Lower lobe of right lung (tissue), 2 donors: Measurements from ENCODE around the gene XPA. TPM values are rescaled to one million over a fixed set of nuclear protein-coding genes. Genes with fewer than 3 reads are reported as not detected.

ENCODE experiments used
- ATAC-seq, 2 donors: fragments of 200-7000 bp; cut with Tn5 transposase; one replicate each; pipeline ENCODE4 v1.9.1; 2020 to 2022; ENCODE audit warnings: mild to moderate bottlenecking in 2 of 2, moderate library complexity in 2 of 2
- DNase-seq: peaks from one replicate; pipeline ENCODE4 v3.0.0-alpha.2; 2020
- H3K27ac ChIP-seq: fragments of 200-600 bp; one replicate; pipeline ENCODE4 v1.8.0; 2022
- H3K27me3 ChIP-seq: fragments of 200-600 bp; one replicate; pipeline ENCODE4 v1.8.0; 2022; ENCODE audit warnings: low read depth
- H3K36me3 ChIP-seq: fragments of 200-600 bp; one replicate; pipeline ENCODE4 v1.8.0; 2022; ENCODE audit warnings: mild to moderate bottlenecking
- H3K4me1 ChIP-seq: fragments of 200-600 bp; one replicate; pipeline ENCODE4 v1.8.0; 2022
- H3K4me3 ChIP-seq: fragments of 200-600 bp; one replicate; pipeline ENCODE4 v1.8.0; 2022; ENCODE audit warnings: mild to moderate bottlenecking
- H3K9me3 ChIP-seq: fragments of 200-600 bp; one replicate; pipeline ENCODE4 v1.8.0; 2022
- intact Hi-C: fragments of 100-400 bp; cut with DNase I; formaldehyde crosslinking; loops from one replicate; pipeline ENCODE4 v1.11.0; 2022
- total RNA-seq: library from RNA; stranded (reverse); fragmentation: NEBNext Ultra II Directional; extraction: Animal tissue kit (Norgen Biotek cat#: 25700); gene quantifications from one replicate; pipeline ENCODE4 v1.2.1, GENCODE V29; 2021
- TF ChIP-seq, protein P1 (sequence below): fragments of 200-600 bp; IDR thresholded peaks from one replicate; pipeline ENCODE4 v1.8.0; 2022; ENCODE audit warnings: antibody characterized with exemption, mild to moderate bottlenecking
- donor health status: DM: no; HTN: yes; CAD: no; lungs with severe emphysema.

XPA gene
- total RNA-seq, 1 donor from 2014 or later = 11.3 TPM

DNA sequence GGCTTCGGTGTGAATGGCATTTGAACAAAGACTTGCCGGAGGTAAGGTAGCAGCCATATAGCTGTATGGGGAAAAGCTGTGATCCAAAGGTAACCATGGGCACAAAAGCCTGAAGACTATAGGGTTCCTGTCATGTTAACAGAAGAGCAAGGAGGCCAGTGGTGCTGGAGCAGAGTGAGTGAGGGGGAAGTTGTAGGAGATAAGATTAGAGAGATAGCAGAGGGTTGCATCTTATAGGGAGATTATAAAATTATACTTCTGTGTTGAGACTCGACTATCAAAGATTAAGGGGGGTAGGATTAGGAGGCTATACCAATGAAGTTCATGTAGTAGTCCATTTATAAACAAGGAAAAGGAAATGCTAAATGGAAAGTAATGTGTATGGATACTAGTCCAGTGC lies 60.2 kb downstream of the XPA start:
- H3K4me3 ChIP-seq = no peak overlapping the region
- H3K4me1 ChIP-seq = peaks cover 56% of the 10 kb centered on the region
- ATAC-seq (no peak), DNase-seq (no peak)
- H3K36me3 ChIP-seq = peaks cover 15% of the 10 kb centered on the region
- no peaks in the 10 kb centered on the region for H3K27me3 ChIP-seq
- TF ChIP-seq, protein P1, sequence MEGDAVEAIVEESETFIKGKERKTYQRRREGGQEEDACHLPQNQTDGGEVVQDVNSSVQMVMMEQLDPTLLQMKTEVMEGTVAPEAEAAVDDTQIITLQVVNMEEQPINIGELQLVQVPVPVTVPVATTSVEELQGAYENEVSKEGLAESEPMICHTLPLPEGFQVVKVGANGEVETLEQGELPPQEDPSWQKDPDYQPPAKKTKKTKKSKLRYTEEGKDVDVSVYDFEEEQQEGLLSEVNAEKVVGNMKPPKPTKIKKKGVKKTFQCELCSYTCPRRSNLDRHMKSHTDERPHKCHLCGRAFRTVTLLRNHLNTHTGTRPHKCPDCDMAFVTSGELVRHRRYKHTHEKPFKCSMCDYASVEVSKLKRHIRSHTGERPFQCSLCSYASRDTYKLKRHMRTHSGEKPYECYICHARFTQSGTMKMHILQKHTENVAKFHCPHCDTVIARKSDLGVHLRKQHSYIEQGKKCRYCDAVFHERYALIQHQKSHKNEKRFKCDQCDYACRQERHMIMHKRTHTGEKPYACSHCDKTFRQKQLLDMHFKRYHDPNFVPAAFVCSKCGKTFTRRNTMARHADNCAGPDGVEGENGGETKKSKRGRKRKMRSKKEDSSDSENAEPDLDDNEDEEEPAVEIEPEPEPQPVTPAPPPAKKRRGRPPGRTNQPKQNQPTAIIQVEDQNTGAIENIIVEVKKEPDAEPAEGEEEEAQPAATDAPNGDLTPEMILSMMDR = no peak
- no peak overlapping the region for H3K27ac ChIP-seq
- no peaks in the 10 kb centered on the region for H3K9me3 ChIP-seq
- intact Hi-C loops = no loop called here

DNA sequence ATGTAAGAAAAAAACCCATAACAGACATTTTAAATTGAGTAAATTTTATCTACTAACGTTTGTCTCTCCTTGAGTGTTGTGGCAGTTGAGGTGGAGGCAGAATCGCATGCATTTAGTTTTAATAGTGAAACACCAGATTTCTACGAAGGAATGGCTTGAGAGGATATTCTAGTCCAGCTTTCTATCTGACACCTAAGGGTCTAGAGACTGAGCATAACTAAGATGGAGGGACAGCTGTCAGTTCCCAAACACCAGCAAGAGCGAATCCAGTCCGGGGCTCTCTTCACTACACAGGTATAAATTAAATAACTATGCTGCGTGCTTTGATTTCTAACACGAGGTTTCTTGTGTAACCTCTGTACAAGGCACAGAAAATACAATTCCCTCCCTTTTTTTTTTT lies 62.1 kb downstream of the XPA start:
- TF ChIP-seq, protein P1 = no peak
- DNase-seq (no peak), ATAC-seq (no peak)
- intact Hi-C loops = no loop called here
- H3K27me3 ChIP-seq = no peaks in the 10 kb centered on the region
- H3K4me3 ChIP-seq = peak overlapping the region; percentile 94
- peaks cover 59% of the 10 kb centered on the region for H3K4me1 ChIP-seq
- no peak overlapping the region for H3K27ac ChIP-seq
- no peaks in the 10 kb centered on the region for H3K36me3 ChIP-seq
- no peaks in the 10 kb centered on the region for H3K9me3 ChIP-seq

DNA sequence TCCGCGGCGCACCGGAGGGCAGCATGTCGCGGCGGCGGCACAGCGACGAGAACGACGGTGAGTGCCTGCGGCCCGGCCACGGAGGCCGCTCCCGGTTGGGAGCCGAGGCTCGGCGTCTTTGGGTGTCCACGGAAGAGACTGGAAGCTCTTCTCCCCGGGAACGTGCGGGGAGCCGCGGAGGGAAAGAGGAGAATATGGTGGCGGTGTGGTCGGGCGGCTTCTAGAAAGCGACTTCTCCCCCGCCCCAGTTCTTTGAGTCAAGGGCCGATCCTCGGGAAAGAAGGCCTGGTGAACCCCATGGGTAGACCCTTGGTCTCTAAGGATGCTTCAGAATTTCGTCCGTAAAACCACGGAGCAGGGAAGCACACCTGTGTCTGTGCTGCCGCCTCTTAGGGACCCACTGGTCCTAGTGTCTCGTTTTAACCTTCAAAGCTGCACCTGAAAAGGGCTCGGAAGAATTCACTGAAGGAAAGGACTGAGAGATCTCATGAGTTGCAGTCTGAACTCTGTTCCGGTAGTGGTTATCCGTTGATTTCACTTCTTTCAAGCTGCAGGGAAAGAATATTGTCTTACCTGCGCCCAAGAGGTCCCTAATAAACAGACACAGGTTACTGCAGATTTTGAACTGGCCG lies 63.2 kb downstream of the XPA start:
- DNase-seq = no peak
- H3K4me3 ChIP-seq = peak overlapping the region; percentile 94
- TF ChIP-seq, protein P1 = no peak
- no peaks in the 10 kb centered on the region for H3K9me3 ChIP-seq
- H3K4me1 ChIP-seq = peaks cover 53% of the 10 kb centered on the region
- intact Hi-C loops = no loop called here
- no peaks in the 10 kb centered on the region for H3K36me3 ChIP-seq
- ATAC-seq = peak; percentile 0 to 7
- H3K27me3 ChIP-seq = no peaks in the 10 kb centered on the region
- peak overlapping the region; percentile 98 for H3K27ac ChIP-seq

DNA sequence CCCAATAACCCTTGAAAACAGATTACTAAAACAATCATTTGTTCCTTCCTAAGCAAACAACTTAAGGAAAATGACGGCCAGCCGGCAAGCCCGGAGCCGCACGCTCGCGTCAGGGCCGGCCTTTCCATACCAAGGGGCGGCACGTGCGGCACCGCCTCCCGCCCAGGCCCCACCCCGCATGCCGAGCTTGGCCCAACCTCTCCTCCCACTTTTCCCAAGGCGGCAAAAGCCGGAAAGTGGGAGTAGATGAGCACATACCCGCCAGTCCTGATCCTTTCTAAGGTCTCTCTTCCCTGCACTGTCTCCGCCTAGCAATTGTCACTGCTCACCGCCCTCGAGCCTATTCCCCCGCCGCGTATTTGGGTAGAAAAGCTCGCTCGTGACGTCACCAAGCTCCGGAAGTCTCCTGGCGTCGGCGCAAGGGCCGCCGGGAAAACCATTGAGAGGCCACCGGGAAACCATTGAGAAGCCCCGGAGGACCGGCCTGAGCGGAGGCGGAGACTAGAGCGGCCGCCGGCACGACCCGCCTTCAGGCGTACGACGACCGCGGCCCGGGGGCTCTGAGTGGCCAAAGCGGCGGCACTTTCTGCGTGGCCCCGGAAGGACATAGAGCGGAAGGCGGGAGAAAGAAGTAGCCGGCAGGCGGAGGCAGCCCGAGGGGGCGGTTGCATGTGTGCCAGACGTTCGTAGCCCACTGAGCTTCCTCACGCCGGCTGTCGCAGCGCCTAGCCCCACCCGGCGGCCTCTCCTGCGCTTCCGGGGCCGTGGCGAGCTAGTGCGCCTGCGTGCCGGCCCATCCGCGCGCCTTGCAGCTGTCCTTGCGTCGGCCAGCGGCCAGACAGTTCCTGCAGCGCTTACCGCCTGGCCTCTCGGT lies 63.9 kb downstream of the XPA start, which contains the start of the genes NCBP1 and TSTD2:
NCBP1 (plus strand) TSS at position 837 of the 874 bp plus-strand sequence. CDS start 61 bp downstream, outside the sequence.
TSTD2 (minus strand) TSS at position 384 of the 874 bp plus-strand sequence. CDS start 5,806 bp downstream, outside the sequence.
- no peaks in the 10 kb centered on the region for H3K36me3 ChIP-seq
- no peaks in the 10 kb centered on the region for H3K9me3 ChIP-seq
- H3K27ac ChIP-seq = peak within 1 kb of the TSS; percentile 98
- ATAC-seq (peak; percentile 95 to 97), DNase-seq (peak; percentile 99)
- TF ChIP-seq, protein P1 = no peak
- peaks cover 53% of the 10 kb centered on the region for H3K4me1 ChIP-seq
- H3K4me3 ChIP-seq = peak within 1 kb of the TSS; percentile 94
- intact Hi-C loops = no loop called here
- no peaks in the 10 kb centered on the region for H3K27me3 ChIP-seq

DNA sequence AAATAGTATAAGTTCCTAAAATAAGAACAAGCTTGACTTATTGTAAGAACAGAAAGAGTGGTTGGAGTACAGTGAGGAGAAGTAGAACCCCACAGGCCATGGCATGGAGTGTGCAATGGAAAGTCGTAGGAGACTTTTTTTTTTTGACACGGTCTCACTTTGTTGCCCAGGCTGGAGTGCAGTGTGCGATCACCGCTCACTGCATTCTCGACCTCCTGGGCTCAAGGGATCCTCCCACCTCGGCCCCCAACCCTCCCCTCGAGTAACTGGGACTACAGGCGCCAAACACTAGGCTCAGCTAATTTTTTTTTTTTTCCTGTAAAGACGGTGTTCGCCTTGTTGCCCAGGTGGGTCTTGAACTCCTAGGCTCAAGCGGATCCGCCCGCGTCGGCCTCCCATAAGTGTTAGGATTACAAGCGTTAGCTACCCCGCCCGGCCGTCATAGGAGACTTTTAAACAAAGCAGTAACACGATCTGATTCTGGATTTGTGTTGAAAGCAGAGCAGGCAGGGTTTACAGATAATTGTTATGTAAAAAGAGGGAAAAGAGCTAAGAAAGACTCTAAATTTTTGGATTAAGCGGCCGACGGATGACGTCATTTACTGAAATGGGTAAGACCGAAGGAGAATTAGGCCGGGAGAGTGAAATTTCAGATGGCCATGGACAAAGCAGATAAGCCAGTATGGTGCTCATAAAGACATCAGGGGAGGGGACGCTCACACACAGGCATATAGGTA lies 64.7 kb downstream of the XPA start:
- TF ChIP-seq, protein P1 = no peak
- ATAC-seq (peak; percentile 19 to 42), DNase-seq (peak; percentile 77)
- H3K4me1 ChIP-seq = peaks cover 53% of the 10 kb centered on the region
- H3K9me3 ChIP-seq = no peaks in the 10 kb centered on the region
- peak overlapping the region; percentile 98 for H3K27ac ChIP-seq
- peak overlapping the region; percentile 94 for H3K4me3 ChIP-seq
- intact Hi-C loops = no loop called here
- H3K36me3 ChIP-seq = no peaks in the 10 kb centered on the region
- H3K27me3 ChIP-seq = no peaks in the 10 kb centered on the region
